Sigmoid colon (tissue), 3 donors: ENCODE measurements around the gene CMAS.

ENCODE experiments used
- POLR2A ChIP-seq, 2 donors: fragments of 450-650 bp; IDR thresholded peaks; one replicate each; pipeline ENCODE4 v1.6.1; 2016; ENCODE audit warnings: antibody characterized with exemption in 2 of 2, mild to moderate bottlenecking in 2 of 2, moderate library complexity in 2 of 2
- TF ChIP-seq, protein P1 (sequence below), 4 experiments: fragments of 450-650 bp in 3 of 4; fragments of 200-600 bp in 1 of 4; IDR thresholded peaks; one replicate each; pipeline ENCODE4 v1.5.1; 2016 to 2019; ENCODE audit warnings: antibody characterized with exemption in 4 of 4, mild to moderate bottlenecking in 3 of 4, moderate library complexity in 2 of 4

GRCh38 chr12:22029491-22029890 is 16.5 kb upstream of the CMAS start:
- TF ChIP-seq, protein P1, sequence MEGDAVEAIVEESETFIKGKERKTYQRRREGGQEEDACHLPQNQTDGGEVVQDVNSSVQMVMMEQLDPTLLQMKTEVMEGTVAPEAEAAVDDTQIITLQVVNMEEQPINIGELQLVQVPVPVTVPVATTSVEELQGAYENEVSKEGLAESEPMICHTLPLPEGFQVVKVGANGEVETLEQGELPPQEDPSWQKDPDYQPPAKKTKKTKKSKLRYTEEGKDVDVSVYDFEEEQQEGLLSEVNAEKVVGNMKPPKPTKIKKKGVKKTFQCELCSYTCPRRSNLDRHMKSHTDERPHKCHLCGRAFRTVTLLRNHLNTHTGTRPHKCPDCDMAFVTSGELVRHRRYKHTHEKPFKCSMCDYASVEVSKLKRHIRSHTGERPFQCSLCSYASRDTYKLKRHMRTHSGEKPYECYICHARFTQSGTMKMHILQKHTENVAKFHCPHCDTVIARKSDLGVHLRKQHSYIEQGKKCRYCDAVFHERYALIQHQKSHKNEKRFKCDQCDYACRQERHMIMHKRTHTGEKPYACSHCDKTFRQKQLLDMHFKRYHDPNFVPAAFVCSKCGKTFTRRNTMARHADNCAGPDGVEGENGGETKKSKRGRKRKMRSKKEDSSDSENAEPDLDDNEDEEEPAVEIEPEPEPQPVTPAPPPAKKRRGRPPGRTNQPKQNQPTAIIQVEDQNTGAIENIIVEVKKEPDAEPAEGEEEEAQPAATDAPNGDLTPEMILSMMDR (IDR thresholded peaks at IDR 0.05), result no peak
- no peak for TF ChIP-seq POLR2A (IDR thresholded peaks at IDR 0.05)
